ENCODE measurements around the gene PBX4. TPM values are rescaled to one million over a fixed set of nuclear protein-coding genes. Genes with fewer than 3 reads are reported as not detected.

The PBX4 gene
- polyA plus RNA-seq, 1 experiment: 0.63 TPM

DNA sequence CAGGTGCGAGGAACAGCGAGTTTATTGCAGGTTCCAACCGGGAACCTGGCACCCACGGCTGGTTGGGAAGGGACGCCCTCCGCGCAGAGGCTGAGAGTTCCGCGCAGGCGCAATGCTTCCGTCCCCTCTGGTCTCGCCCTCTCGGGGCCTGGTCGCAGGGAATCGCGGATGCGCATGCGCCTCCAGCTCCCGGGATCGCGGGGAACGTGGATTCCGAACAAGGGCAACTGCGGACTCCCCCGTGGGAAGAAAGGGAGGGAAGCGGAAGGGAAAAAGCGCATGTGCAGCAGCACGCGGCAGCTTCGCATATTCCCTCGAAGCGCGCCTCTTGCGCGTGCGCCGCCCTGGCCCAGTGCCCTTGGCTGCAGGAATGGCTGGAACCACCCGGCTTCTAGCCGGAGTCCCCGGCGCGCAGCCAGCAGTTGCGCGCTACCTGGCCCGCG is 104.3 kb downstream of the PBX4 start:
- ChIA-PET POLR2A (no interaction called here), CTCF (no interaction called here)
- TF ChIP-seq, protein P1, sequence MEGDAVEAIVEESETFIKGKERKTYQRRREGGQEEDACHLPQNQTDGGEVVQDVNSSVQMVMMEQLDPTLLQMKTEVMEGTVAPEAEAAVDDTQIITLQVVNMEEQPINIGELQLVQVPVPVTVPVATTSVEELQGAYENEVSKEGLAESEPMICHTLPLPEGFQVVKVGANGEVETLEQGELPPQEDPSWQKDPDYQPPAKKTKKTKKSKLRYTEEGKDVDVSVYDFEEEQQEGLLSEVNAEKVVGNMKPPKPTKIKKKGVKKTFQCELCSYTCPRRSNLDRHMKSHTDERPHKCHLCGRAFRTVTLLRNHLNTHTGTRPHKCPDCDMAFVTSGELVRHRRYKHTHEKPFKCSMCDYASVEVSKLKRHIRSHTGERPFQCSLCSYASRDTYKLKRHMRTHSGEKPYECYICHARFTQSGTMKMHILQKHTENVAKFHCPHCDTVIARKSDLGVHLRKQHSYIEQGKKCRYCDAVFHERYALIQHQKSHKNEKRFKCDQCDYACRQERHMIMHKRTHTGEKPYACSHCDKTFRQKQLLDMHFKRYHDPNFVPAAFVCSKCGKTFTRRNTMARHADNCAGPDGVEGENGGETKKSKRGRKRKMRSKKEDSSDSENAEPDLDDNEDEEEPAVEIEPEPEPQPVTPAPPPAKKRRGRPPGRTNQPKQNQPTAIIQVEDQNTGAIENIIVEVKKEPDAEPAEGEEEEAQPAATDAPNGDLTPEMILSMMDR (IDR thresholded peaks at IDR 0.05; ENCODE audit: low read depth, low read length): no peak
- DNase-seq (ENCODE audit: low read depth, low spot score): no peak
- H3K27me3 ChIP-seq (ENCODE audit: control insufficient read depth, insufficient read depth, low read length): no peaks in the 10 kb centered on the region
- peaks cover 21% of the 10 kb centered on the region for H3K9me3 ChIP-seq (ENCODE audit: control insufficient read depth, insufficient read depth, low read length)
- no peak overlapping the region for H3K4me3 ChIP-seq (ENCODE audit: low read depth, low read length)
- no peak overlapping the region for H3K27ac ChIP-seq (ENCODE audit: low read depth, low read length)

DNA sequence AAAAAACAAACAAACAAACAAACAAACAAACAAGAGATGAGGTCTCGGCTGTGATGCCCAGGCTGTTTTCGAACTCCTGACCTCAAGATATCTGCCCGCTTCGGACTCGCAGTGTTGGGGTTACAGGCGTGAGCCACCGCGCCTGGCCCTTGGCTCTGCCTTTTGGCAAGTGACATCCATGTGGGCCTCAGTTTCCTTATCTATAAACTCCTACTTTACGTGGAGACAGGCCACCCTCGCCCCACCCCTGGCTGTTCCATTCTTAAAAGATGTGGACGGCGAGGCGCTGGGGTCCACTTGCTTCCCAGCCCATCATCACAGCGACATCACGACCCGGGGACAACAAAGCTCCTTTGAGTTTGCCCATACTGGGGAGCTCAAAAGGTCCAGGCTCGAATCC is 104.8 kb downstream of the PBX4 start:
- Histone ChIP-seq H3K9me3 (ENCODE audit: control insufficient read depth, insufficient read depth, low read length) (peaks cover 21% of the 10 kb centered on the region), H3K27ac (ENCODE audit: low read depth, low read length) (no peak overlapping the region), H3K4me3 (ENCODE audit: low read depth, low read length) (no peak overlapping the region), H3K27me3 (ENCODE audit: control insufficient read depth, insufficient read depth, low read length) (no peaks in the 10 kb centered on the region)
- CTCF ChIA-PET: no interaction called here
- DNase-seq (ENCODE audit: low read depth, low spot score): no peak
- TF ChIP-seq, protein P1 (IDR thresholded peaks at IDR 0.05; ENCODE audit: low read depth, low read length): no peak
- POLR2A ChIA-PET: no interaction called here

Other genes with a start within 250 kb of the PBX4 start
- 22.0 and 23.4 TPM in 2 replicates for gene GATAD2A, start 213.0 kb downstream of the PBX4 start, polyA plus RNA-seq (2011; rRNA removed)
- gene TSSK6, start 103.1 kb downstream of the PBX4 start, polyA plus RNA-seq (2011; rRNA removed): 1.0 and 1.7 TPM in 2 replicates
- 388 and 454 TPM in 2 replicates for gene NDUFA13, start 102.5 kb downstream of the PBX4 start, polyA plus RNA-seq (2011; rRNA removed)
- 1.2 and 1.4 TPM in 2 replicates for gene YJEFN3, start 89.8 kb downstream of the PBX4 start, polyA plus RNA-seq (2011; rRNA removed)
- 0.20 and 0.25 TPM in 2 replicates for gene CILP2, start 80.4 kb downstream of the PBX4 start, polyA plus RNA-seq (2011; rRNA removed)
- 2.2 and 2.3 TPM in 2 replicates for gene LPAR2, start 9.5 kb upstream of the PBX4 start, polyA plus RNA-seq (2011; rRNA removed)
- gene GMIP, start 25.0 kb upstream of the PBX4 start, polyA plus RNA-seq (2011; rRNA removed): 3.1 and 3.8 TPM in 2 replicates
- gene ATP13A1, start 45.0 kb upstream of the PBX4 start, polyA plus RNA-seq (2011; rRNA removed): 9.4 and 13.4 TPM in 2 replicates
- 4.3 and 4.5 TPM in 2 replicates for gene ZNF101, start 50.2 kb upstream of the PBX4 start, polyA plus RNA-seq (2011; rRNA removed)
- gene ZNF14, start 114.4 kb upstream of the PBX4 start, polyA plus RNA-seq (2011; rRNA removed): 2.9 and 4.2 TPM in 2 replicates
- 10.4 and 14.2 TPM in 2 replicates for gene ZNF506, start 203.1 kb upstream of the PBX4 start, polyA plus RNA-seq (2011; rRNA removed)
- gene ZNF253, start 247.2 kb upstream of the PBX4 start, polyA plus RNA-seq (2011; rRNA removed): 2.8 and 4.2 TPM in 2 replicates

Data from AG04450 (cell line).